Glutamatergic neuron (in vitro differentiated cells): ENCODE data around the gene INSYN1. TPM values are rescaled to one million over a fixed set of nuclear protein-coding genes. Genes with fewer than 3 reads are reported as not detected.

Source experiments
- DNase-seq: peaks from one replicate; pipeline ENCODE4 v3.0.0; 2022
- H3K27ac Mint-ChIP-seq: one replicate; pipeline ENCODE4 v1.8.0; 2020; ENCODE audit warnings: mild to moderate bottlenecking, mixed read lengths, inconsistent platforms; ENCODE audit not compliant: unreplicated experiment
- H3K27me3 Mint-ChIP-seq: one replicate; pipeline ENCODE4 v1.8.0; 2020; ENCODE audit warnings: mild to moderate bottlenecking, moderate library complexity, mixed read lengths, inconsistent platforms; ENCODE audit not compliant: unreplicated experiment
- H3K36me3 Mint-ChIP-seq: one replicate; pipeline ENCODE4 v1.8.0; 2020; ENCODE audit warnings: mild to moderate bottlenecking, mixed read lengths, inconsistent platforms; ENCODE audit not compliant: unreplicated experiment
- H3K4me1 Mint-ChIP-seq: one replicate; pipeline ENCODE4 v1.8.0; 2020; ENCODE audit warnings: mild to moderate bottlenecking, low read depth, mixed read lengths, inconsistent platforms; ENCODE audit not compliant: unreplicated experiment
- H3K4me3 Mint-ChIP-seq: one replicate; pipeline ENCODE4 v1.8.0; 2020; ENCODE audit warnings: mild to moderate bottlenecking, mixed read lengths, inconsistent platforms; ENCODE audit not compliant: unreplicated experiment
- H3K9me3 Mint-ChIP-seq: one replicate; pipeline ENCODE4 v1.8.0; 2020; ENCODE audit warnings: mild to moderate bottlenecking, moderate library complexity, mixed read lengths, inconsistent platforms; ENCODE audit not compliant: unreplicated experiment
- CTCF ChIP-seq: fragments of 200-600 bp; sonication (generic); IDR thresholded peaks from one replicate; pipeline ENCODE4 v1.5.0; 2021; ENCODE audit not compliant: partially characterized antibody, unreplicated experiment
- total RNA-seq: library from RNA; stranded (reverse); fragmentation: NEBNext Ultra II Directional; extraction: Animal tissue kit (Norgen Biotek cat#: 25700); gene quantifications from one replicate; pipeline ENCODE4 v1.2.1, GENCODE V29; 2021; ENCODE audit not compliant: unreplicated experiment

The INSYN1 gene
- total RNA-seq, 1 donor from 2014 or later = 86.6 TPM

GRCh38 chr15:73771385-73772045, 18.4 kb upstream of the INSYN1 start:
- Mint-ChIP-seq H3K4me1 (peaks cover 17% of the 10 kb centered on the region), H3K4me3 (peak overlapping the region; percentile 52), H3K9me3 (peaks cover 5% of the 10 kb centered on the region), H3K36me3 (no peaks in the 10 kb centered on the region), H3K27ac (no peak overlapping the region), H3K27me3 (peaks cover 5% of the 10 kb centered on the region)
- peak; percentile 55 for DNase-seq
- TF ChIP-seq CTCF = no peak

- Mint-ChIP-seq H3K4me1 (peaks cover 21% of the 10 kb centered on the region), H3K9me3 (peaks cover 7% of the 10 kb centered on the region), H3K27me3 (peaks cover 11% of the 10 kb centered on the region), H3K27ac (no peak overlapping the region), H3K4me3 (no peak overlapping the region), H3K36me3 (no peaks in the 10 kb centered on the region)
- no peak for TF ChIP-seq CTCF
- DNase-seq = no peak
Observed at GRCh38 chr15:73770050-73770449, 16.9 kb upstream of the INSYN1 start.

- Mint-ChIP-seq H3K27me3 (peaks cover 9% of the 10 kb centered on the region), H3K36me3 (no peaks in the 10 kb centered on the region), H3K4me1 (peaks cover 23% of the 10 kb centered on the region), H3K27ac (no peak overlapping the region), H3K9me3 (peaks cover 3% of the 10 kb centered on the region), H3K4me3 (no peak overlapping the region)
- DNase-seq = no peak
- TF ChIP-seq CTCF = no peak
Observed at GRCh38 chr15:73767806-73768501, 14.8 kb upstream of the INSYN1 start.

- Mint-ChIP-seq H3K4me1 (peaks cover 21% of the 10 kb centered on the region), H3K27me3 (peaks cover 9% of the 10 kb centered on the region), H3K27ac (peak overlapping the region; percentile 2), H3K9me3 (peaks cover 3% of the 10 kb centered on the region), H3K4me3 (no peak overlapping the region), H3K36me3 (no peaks in the 10 kb centered on the region)
- DNase-seq = no peak
- TF ChIP-seq CTCF = no peak
Observed at GRCh38 chr15:73766598-73766997, 13.4 kb upstream of the INSYN1 start.

GRCh38 chr15:73765778-73766177, 12.6 kb upstream of the INSYN1 start:
- peaks cover 3% of the 10 kb centered on the region for H3K9me3 Mint-ChIP-seq
- peaks cover 9% of the 10 kb centered on the region for H3K27me3 Mint-ChIP-seq
- no peak for DNase-seq
- H3K27ac Mint-ChIP-seq = no peak overlapping the region
- no peak for TF ChIP-seq CTCF
- no peaks in the 10 kb centered on the region for H3K36me3 Mint-ChIP-seq
- peaks cover 15% of the 10 kb centered on the region for H3K4me1 Mint-ChIP-seq
- H3K4me3 Mint-ChIP-seq = no peak overlapping the region
